CD1c-positive myeloid dendritic cell (primary cell): ENCODE measurements around the gene KRTAP10-11.
"Not testable (repeated sequence)": the region's sequence is repeated elsewhere in the genome, so short reads cannot be mapped to it uniquely, and the experiment has no call there.

Experiments
- DNase-seq: peaks from one replicate; pipeline ENCODE4 v3.0.0-alpha.2; 2016; ENCODE audit errors: extremely low spot score

The KRTAP10-11 gene, protein sequence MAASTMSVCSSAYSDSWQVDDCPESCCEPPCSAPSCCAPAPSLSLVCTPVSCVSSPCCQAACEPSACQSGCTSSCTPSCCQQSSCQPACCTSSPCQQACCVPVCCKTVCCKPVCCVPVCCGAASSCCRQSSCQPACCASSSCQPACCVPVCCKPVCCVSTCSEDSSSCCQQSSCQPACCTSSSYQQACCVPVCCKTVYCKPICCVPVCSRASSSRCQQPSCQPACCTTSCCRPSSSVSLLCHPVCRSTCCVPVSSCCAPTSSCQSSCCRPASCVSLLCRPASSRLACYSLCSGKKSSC

DNA sequence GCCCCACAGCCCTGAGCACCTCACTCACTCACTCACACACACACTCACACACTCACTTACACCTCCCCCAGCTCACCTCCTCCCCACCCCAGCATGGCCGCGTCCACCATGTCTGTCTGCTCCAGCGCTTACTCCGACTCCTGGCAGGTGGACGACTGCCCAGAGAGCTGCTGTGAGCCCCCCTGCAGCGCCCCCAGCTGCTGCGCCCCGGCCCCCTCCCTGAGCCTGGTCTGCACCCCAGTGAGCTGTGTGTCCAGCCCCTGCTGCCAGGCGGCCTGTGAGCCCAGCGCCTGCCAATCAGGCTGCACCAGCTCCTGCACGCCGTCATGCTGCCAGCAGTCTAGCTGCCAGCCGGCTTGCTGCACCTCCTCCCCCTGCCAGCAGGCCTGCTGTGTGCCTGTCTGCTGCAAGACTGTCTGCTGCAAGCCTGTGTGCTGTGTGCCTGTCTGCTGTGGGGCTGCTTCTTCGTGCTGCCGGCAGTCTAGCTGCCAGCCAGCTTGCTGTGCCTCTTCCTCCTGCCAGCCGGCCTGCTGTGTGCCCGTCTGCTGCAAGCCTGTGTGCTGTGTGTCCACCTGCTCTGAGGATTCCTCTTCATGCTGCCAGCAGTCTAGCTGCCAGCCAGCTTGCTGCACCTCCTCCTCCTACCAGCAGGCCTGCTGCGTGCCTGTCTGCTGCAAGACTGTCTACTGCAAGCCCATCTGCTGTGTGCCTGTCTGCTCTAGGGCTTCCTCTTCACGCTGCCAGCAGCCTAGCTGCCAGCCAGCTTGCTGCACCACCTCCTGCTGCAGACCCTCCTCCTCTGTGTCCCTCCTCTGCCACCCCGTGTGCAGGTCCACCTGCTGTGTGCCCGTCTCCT is at the start of gene KRTAP10-11:
Gene KRTAP10-11 (plus strand): TSS at position 49 of the 856 bp plus-strand sequence. CDS start 45 bp downstream, at position 94.
- not testable (repeated sequence) for DNase-seq

DNA sequence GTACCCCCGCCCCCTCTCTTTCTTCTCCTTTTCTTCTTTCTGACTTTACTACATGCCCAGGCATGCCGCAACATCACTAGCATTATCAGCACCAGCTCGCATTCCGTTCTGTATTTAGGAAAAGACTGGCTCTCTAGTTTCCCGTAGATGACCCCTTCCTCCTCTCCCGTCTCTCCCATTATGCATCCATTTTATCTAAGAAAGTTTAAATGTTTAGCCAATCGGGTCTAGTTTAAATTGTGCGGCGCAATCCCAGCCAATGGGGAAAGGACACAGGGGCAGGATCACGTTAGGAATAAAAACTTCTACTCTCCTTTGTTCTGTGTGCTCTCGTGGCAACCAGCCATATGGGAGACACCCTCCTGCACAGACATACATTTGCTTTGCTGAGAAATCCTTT is 48.2 kb upstream of the KRTAP10-11 start:
- no peak for DNase-seq

GRCh38 chr21:44599264-44600029 is 46.8 kb upstream of the KRTAP10-11 start:
- no peak for DNase-seq

- DNase-seq = not testable (repeated sequence)
Observed at GRCh38 chr21:44600118-44600978, 45.9 kb upstream of the KRTAP10-11 start, which contains the start of gene KRTAP10-7. Gene KRTAP10-7 (plus strand): TSS chr21:44600597. CDS start chr21:44600622, 25 bp downstream.

DNA sequence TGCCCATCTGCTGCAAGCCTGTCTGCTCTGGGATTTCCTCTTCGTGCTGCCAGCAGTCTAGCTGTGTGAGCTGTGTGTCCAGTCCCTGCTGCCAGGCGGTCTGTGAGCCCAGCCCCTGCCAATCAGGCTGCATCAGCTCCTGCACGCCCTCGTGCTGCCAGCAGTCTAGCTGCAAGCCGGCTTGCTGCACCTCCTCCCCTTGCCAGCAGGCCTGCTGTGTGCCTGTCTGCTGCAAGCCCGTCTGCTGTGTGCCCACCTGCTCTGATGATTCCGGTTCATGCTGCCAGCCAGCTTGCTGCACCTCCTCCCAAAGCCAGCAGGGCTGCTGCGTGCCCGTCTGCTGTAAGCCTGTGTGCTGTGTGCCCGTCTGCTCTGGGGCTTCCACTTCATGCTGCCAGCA is 45.1 kb upstream of the KRTAP10-11 start:
- not testable (repeated sequence) for DNase-seq

GRCh38 chr21:44601596-44602462 is 44.4 kb upstream of the KRTAP10-11 start:
- DNase-seq = no peak

GRCh38 chr21:44602463-44602850 is 43.8 kb upstream of the KRTAP10-11 start:
- no peak for DNase-seq

- no peak for DNase-seq
Observed at GRCh38 chr21:44603109-44603875, 42.9 kb upstream of the KRTAP10-11 start.

DNA sequence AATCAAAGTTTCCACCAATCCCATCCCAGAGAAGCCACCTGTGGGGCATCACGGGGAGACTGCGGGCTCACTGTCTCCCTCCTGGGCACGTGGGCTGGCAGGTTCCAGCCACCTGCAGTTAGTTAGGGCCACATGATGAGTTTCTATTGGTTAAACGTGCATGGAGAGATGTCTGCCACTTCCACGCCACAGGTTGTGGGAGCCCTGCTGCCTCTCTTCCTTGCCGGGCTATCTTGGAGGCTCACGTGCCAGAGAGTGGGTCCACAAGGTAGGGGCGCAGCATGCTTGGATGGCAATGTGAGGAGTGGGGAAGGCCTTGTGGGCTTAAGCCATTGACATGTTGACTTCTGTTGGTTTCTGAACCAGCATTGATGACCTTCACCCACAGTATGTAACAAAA is 42.3 kb upstream of the KRTAP10-11 start:
- no peak for DNase-seq

- no peak for DNase-seq
Observed at GRCh38 chr21:44606495-44606894, 39.7 kb upstream of the KRTAP10-11 start.

DNA sequence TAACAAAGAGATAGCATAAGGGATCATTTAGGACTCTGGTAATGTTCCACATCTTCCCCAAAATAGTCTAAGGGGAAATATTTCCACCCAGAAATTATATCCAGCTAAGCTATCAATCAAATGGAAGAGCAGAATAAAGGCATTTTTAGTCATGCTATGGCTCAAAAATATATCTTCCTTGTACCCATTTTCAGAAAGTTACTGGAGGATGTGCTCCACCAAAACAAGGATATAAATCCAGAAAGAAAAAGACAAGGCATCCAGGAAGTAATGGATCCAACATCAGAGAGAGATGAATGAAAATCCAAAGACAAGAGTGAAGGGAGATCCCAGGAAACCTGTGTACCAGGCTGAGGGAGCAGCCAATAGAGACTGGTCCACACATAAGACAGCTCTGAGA is 37.0 kb upstream of the KRTAP10-11 start:
- no peak for DNase-seq

GRCh38 chr21:44610157-44610843 is 35.9 kb upstream of the KRTAP10-11 start:
- DNase-seq = not testable (repeated sequence)

- no peak for DNase-seq
Observed at GRCh38 chr21:44611551-44611950, 34.7 kb upstream of the KRTAP10-11 start.

- no peak for DNase-seq
Observed at GRCh38 chr21:44612029-44612486, 34.2 kb upstream of the KRTAP10-11 start, which contains the start of gene KRTAP10-8. Gene KRTAP10-8 (plus strand): TSS chr21:44612079. CDS start chr21:44612101, 22 bp downstream.

GRCh38 chr21:44612669-44613229 is 33.5 kb upstream of the KRTAP10-11 start:
- no peak for DNase-seq

DNA sequence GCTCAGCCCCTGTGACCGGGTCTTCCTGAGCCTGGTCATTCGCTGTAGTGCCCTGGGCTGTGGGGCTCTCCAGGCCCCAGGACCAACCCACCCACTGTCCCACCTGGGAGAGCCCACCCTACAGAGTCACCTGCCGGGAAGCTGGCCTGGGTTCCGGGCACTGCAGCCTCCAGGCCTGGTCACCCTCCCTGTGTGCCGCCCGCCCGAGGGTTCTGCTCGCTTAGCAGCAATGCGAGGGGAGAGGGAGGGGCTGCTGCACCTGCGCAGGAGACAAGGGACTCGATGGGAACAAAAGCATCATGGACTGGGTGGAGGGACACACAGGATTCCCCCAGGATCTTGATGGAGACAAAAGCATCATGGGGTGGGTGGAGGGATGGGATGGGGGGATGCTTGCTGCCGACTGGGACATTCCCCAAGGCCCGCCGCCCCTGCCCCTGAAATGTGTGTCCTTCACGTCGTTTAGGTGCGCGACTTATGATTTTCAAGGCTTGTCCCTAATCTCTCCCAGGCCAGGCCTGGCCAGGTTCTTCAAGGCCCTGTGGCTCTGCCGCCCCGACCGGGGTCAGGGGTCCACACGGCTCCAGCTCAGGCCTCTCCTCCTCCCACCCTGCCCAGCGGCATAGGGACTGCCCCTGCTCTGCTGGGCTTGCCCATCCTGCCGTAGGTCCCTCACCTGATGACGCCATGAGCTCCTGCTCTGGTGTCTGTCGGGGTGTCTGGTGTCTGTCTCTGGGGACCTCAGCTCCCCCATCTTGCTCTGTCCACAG is 32.6 kb upstream of the KRTAP10-11 start:
- no peak for DNase-seq

- DNase-seq = no peak
Observed at GRCh38 chr21:44614161-44614631, 32.0 kb upstream of the KRTAP10-11 start.
